HG03095 (cell line): Measurements from ENCODE around the gene PDE1A.

Source experiments
- ATAC-seq: cut with Tn5 transposase; IDR thresholded peaks from one replicate; pipeline ENCODE4 v1.9.1; 2021; ENCODE audit warnings: moderate library complexity; ENCODE audit not compliant: unreplicated experiment

Gene PDE1A

GRCh38 chr2:182148344-182148743 lies 278.5 kb downstream of the PDE1A start:
- no peak for ATAC-seq

- ATAC-seq, result no peak
These were observed 282.1 kb downstream of the PDE1A start for GRCh38 chr2:182144776-182145165.

DNA sequence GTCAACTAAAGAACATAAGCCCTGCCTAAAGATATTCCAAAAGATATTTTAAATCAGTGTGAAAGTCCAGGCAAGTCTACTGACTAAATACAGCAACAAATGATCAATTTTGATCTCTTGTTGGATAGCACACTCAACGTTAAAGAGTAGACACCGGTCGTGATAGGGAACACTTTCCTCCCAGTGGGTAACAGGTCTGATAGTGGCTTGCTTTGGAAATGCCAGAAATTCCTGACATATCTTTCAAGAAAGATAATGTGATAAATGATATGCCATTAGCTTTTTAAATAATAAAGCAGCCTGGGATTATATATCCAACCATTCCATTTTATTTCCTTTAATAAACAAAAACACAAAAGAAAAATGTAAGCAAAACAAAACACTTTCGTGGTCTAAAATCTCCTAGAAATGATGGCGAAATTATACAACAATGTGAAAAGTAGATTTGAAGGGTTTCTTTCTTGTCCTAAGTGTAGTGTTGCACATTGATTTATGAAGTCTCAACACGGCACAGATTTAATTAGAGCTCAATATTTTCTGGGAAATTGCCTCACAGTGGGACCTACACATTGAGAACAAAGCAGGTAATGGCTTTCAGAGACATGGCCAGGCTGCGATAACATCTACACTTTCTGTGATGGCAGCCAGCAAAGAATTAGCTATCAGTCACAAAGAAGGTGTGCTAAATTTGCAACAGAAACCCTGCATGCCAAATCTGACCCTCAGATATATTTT lies 282.6 kb downstream of the PDE1A start:
- ATAC-seq, result no peak

DNA sequence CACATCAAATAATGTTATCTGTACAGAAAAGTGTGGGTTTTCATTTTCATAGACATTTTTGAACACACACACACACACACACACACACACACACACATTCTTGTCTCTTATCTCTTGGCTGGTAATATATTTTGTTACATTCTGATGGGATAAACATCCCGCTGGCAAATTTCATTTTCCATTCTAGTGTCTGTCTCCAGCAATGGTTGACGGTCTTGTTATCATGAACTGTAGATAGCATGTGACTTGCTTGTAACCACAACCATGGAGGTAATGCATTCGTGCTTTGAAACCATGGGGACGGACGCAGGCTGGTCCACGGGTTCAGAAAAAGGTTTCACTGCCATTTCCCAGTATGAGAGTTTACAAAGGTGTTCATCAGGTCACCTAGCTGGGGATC lies 284.8 kb downstream of the PDE1A start:
- ATAC-seq, result no peak

DNA sequence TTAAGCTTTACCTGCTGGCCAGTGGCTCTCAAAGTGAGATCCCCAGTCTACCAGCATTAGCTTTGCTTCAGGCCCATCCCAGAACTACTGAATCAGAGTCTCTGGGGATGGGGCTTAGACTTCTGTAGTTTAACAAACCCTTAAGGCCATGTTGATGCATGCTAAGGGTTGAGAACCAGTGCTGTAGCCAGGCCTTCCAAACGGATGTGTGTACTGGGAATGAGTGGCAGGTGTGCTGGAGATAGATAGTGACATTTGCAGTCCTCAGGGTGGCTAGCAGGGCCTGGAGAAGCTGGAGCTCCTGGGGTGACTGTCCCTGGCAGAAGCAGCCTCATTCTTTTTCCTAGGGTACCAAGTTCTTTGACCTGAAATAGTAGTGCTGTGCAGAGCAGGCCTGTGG lies 292.6 kb downstream of the PDE1A start:
- no peak for ATAC-seq

DNA sequence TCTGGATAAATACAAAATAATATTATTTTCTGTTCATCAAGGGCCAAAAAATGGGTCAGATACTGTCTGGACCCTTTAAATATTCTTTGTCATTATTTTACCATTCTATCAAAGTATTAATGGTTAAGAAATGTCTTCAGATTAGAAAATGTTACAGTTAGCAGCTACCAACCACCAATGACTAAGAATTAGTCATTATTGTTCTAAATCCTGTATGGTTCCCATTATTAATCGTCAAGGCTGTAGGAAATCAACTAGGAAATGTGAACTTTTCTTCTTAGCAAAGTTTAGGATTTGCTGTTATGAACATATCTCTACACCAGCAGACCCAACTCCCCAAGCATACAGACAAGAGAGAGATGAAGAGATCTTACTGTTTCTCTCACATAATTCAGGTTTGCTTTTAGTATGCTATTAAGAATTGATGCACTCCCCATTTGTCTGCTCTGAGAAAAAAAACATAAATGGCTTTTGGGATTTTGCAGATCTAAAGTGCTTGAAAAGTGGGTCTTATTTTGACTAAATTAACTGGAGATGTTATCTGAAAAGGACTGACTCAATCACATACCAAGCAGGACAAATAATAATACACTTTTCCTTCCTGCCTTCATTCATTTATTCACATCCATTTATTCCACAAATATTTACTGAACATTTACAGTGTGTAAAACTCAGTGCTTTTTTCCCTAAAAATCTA lies 293.5 kb downstream of the PDE1A start:
- no peak for ATAC-seq

- ATAC-seq, result no peak
These were observed 294.2 kb downstream of the PDE1A start for GRCh38 chr2:182132605-182133004.

GRCh38 chr2:182128821-182129707 lies 297.8 kb downstream of the PDE1A start:
- no peak for ATAC-seq

DNA sequence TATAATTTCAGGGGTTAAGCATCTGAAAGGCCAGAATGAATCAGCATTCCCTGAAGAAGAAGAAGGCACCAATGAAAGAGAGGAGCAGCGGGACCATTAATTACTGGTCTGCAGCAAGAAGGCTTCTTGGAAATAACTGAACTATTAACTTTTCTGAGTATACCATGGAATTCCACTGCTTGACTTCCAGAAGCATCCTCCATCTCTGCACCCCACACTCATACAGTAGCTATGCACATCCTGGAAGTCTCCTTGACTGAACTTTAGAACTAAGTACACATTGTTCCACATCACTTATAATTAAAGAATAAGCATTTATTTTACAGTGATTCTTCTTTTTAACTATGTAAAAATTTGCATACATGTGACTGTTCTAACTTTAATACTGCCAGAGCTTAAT lies 309.6 kb downstream of the PDE1A start:
- no peak for ATAC-seq

DNA sequence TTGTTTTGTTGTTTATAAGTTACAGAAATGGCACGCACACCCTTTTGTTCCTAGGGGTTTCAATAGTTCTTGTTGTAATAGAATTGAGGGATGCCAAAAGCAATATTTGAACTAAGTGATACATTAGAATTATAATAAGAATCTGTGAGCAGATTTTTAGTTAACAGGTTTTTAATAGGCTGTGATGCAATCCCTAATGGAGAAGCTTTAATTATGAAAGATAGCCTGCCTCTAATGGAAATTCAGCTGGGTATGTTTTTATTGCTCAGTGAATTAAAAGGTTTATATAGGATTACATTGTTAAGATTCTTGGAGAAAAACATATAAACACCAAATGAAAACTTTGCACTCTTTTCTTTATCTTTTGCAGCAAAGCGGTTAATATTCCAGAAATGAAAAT lies 310.1 kb downstream of the PDE1A start:
- ATAC-seq, result no peak

DNA sequence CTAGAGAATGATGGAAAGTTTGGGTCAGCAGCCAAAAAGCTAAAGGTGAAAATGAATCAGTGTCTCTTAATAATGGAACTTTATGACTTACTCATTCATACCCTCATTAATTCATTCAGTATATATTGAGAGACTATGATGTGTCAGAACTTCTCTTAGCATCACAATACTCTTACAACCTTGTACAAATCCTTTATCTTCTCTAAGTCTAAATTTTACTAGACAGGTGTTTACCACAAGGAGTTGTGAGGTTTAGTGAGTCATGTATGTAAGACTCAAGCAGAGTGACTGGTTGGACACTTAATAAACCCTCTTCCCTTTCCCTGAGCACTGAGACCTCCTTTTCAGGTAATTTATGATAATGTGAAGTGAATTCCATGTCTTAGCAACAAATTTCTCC lies 311.6 kb downstream of the PDE1A start:
- no peak for ATAC-seq

DNA sequence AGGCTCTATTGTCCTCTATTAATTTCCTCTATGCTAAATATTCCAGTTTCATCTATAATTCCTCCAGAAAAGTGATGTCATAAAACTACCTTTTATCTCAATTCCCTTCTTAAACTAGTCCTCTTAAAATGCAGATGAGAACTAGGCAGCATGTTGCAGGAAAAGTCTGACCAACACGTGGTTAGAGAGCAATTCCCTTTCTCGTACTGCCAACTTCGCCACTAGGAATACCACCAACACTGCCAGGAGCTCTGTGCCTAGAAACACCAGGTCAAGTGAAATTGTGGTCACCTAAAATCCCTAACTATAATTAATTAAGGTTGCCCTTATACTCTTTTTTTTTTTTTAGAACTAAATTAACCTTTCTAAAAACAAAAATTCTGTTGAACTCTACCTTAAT lies 313.5 kb downstream of the PDE1A start:
- ATAC-seq, result no peak

DNA sequence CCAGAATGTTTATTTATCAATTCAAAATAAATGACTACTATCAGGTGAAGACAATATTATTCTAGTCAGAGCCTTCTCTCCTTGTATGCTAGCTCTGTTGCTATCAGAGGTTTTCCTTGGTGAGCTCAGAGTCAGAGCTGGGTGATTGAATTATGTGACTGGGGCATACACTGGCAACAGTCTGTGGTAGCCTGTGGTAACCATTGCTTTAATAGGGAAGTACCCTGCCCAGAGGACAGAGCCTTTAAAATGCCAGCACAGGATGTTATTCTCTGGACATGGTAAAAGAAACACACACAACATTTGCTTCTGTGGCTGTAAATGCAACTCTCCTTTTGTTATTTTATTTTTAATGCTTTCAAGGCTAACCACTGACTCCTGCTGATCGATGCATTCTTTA lies 316.5 kb downstream of the PDE1A start:
- no peak for ATAC-seq

GRCh38 chr2:182103526-182103925 lies 323.3 kb downstream of the PDE1A start:
- no peak for ATAC-seq

GRCh38 chr2:182101263-182101662 lies 325.6 kb downstream of the PDE1A start:
- no peak for ATAC-seq

- no peak for ATAC-seq
These were observed 328.2 kb downstream of the PDE1A start for GRCh38 chr2:182098648-182099047.

DNA sequence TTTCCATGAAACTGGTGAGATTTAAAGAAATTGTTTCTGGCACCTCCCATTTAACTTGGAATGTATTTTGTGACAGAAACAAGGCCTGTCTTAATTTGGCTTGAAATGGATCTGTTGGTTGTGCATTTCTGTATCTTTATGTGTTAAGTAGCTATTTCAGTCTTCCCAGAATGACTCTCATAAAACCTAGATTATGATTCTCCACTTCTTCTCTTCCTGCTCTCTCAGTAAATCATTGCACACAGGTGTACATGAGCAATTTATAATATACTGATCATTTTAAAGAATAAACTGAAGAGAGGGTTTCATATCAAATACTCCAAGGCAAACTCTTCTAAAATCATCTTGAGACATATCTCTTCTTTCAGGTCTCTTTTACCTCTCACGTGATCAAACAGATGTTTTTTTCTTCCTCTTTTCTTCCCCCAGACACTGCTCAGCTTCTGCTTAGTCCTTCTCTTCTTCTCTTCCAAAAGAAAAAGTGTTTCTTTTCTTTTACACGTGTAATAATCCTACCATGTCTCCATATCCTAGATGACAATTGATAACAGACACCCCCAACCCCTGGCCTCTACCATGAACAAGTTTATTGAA lies 329.2 kb downstream of the PDE1A start:
- no peak for ATAC-seq

- ATAC-seq, result no peak
These were observed 336.4 kb downstream of the PDE1A start for GRCh38 chr2:182090486-182090885.
